Activated T-helper 9 cell treated with anti-CD3 and anti-CD28 coated beads, Interleukin-2, amount 50 U/mL, for 16 hours (primary cell): ENCODE data around the gene TXNL4A.

ENCODE experiments used
- DNase-seq: peaks from one replicate; pipeline ENCODE4 v3.0.0-alpha.2; 2020; ENCODE audit warnings: low read depth

The TXNL4A gene

DNA sequence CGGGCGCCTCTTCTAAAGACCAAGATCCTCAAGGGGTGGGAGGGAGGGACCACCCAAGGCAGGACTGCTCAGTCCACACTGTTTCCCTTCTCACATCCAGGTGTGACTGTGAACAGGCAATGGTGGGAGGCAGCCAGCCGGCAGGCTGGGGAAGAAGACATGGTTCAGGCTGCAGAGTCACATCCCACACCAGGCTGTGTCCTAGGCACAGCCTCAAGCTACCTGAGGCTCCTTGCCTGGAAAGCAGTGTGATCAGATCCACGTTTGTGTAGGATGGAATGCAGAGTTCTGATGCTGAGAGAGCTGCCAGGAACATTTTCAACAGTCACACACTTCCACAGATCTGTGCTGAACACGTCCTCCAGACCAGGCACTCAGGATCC lies 53.3 kb downstream of the TXNL4A start:
- no peak for DNase-seq

DNA sequence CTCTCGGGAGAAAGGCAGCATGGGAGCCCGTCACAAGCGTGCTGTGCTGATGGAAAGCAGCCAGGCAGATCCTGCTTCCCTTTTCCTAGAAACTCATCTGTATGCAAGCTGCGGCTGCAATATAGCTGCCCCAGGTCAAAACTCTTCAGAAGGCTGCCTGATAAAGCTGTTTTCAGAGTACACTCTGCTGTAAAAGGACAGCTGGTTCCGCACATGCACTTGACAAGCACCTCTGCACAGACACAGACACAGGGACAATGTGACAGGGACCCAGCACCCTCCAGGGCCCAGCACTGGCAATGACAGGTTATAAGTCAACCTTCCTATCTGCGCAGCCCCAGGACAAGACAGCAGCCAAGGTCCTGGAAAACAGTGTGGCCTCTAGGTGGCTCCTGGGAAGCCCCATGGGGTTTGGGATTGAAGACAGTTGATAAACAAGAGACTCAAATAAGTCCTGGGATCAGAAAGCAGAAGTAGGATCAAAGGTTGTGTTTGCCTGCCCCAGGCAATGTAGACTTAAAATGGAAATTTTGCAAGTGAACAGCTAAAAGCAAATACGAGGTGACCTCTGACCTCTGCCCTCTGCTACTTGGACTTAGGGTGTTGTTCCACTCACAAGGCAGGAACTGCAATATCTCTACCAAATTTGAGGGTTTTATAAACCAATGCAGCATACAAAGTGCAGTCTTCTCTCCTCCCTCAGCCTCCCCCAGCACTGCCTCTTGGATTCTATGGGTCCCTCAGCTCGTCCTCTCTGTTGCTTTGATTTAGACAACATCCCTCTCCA lies 53.9 kb downstream of the TXNL4A start:
- no peak for DNase-seq

DNA sequence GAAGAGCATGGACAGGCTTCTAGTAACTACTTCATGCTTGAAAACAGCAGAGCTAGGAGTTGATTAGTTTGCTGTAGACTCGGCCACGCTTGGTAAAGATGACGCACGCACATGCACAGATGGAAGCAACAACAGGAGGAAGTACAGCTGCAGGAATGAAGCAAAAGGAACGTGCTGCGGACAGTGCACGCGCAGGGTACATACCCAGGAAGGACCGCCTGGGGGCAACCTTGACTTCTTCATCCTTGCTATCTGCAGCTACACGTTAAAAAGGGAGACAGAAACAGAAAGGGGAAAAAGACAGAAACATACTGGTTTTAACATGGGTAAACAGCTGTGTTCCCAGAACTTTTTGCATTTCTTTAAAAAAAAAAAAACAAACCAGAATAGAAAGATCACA lies 54.6 kb downstream of the TXNL4A start:
- DNase-seq = no peak

DNA sequence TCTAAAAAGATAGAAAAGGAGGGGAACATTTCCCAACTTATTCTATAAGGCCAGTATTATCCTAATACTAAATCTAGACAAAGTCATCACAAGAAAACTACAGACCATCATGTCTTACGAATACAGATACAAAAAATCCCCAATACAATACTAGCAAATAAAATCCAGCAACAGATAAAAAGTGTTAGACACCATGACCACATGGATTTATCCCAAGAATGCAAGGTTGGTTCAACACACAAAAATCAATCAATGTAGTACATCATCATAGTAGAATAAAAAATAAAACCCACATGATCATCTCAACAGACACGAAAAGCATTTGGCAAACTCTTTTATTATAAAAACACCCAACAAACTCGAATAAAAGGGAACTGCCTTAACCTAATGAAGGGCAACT lies 55.5 kb downstream of the TXNL4A start:
- no peak for DNase-seq

DNA sequence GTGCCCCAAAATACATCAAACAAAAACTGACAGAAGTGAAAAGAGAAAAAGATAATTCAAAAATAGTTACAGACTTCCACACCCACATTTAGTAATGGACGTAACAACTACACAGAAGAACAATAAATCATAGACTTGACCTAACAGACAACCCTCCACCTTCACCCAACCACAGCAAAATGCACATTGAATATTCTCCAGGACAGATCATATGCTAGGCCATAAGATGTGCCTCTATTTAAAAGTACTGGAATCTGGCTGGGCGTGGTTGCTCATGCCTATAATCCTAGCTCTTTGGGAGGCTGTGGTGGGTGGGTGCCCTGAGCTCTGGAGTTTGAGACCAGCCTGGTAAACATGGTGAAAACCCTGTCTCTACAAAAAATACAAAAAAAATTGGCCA lies 56.9 kb downstream of the TXNL4A start:
- no peak for DNase-seq

DNA sequence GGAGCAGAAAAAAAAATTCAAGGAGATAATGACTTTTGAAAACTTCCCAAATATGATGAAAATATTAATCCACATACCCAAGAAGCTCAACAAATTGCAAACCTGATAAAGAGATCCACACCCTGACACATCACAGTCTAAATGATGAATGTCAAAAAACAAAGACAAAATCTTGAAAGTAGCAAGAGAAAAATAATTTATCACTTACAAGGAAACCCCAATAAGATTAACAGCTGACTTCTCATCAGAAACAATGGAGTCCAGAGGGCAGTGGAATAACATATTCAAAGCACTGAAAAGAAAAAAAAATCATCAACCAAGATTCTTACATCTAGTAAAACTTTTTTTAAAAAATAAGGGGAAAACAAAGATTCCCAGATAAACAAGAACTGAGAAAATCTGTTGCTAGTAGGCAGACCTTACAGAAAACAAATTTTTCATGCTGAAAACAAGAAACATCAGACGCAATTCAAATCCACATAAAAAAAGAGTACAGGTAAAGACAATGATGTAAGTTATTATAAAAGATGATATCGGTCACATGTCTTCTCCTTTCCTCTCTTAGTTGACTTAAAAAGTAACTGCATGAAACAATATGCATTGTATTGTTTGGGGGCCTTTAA lies 58.2 kb downstream of the TXNL4A start:
- no peak for DNase-seq

DNA sequence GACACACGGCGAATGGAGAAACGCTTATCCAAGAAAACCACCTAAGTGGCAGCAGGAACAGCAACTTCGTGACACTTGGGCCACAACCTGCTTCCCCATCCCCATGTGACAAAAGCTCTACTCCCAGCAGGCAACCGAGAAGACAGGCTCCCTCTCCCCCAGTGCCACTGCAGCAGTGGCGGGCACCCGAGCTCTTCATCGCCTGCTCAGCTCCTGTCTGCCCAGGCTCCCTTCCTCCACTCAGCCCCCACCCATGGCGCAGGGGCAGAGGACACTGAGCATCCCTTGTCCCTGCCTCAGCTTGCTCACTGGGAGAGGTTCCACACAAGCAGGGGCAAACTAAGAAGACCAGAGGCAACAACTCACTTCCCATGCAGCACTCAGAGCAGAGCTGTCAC lies 59.8 kb downstream of the TXNL4A start:
- no peak for DNase-seq

DNA sequence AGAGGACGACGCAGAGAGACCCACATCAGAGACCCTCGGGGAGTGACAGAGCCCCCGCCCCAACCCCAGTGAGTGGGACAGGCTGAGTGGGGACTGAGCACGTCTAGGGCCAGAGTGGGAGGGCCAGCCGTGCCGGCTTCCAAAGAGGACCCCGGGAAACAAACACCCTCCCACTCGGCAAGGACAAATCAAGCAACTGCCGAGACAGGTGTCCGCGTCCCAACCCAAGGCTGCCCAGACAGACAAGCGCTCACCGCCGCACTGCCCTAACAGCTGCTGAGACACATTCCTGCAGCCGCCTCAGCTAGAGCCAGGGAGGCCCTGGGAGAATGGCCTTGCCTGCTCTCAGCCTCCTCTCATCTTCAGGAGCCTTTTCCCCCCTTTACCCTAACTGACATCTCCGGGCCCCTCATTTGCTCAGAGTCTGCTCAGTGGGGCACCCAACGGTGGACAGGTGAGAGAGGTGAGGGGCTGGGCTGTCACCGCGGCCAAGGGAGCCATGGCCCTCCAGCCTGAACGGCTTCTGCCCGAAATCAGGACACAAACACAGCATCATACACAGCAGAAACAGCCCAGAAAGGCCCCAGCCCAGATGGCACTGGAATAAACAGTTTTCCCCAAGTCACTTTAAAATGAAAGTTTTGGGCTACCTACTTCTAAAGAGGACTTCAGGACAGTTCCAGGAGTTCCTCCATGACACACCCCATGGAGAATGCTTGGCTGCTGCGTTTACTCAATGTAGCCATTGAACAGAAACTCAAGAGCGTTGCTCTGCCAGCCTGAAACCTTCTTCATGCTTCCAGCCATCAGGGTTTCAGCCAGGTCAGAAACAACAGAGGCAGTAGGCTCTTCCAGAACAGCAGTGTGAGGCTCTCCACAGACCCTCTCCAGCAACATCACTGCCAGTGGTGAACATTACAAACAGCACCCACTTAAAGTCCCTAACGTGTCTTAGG lies 60.5 kb downstream of the TXNL4A start:
- no peak for DNase-seq

DNA sequence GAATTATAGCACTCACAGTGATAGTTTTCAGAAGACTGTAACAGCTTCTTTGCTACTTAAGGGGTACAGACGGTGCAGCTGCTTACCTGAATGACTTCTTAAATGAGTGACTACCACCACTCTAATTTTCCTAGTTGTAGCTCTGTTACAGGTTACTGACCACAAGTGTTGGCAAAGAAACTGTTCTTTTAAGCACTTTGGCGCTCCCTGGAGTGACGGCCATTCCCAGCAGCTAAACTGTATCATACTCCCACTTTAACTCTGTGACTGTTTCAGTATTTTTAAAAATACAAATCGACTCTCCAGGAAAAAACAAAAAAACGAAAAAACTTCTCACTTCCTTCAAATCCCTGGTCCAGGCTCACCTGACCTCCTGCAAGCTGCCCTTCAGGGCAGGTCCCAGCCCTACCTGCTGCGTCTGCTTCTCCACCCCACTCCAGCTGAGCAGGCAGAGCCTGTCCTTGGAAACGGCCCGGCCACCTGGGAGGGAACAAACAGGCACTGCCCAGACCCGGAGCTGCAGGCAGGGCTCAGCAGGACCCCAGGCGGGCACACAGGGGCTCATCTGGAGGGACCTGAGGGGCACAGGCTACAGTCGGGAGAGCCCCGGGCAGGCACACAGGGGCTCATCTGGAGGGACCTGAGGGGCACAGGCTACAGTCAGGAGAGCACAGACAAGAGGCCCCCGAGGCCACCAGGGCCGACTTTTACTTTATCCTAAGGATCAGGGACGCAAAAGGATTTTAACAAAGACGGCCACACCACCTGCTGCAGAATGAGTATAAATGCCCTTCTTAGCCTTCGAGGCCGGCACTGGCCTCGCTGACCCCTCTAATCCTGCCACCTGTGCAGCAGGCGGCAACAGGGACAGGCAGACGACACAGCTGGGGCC lies 61.4 kb downstream of the TXNL4A start:
- no peak for DNase-seq

DNA sequence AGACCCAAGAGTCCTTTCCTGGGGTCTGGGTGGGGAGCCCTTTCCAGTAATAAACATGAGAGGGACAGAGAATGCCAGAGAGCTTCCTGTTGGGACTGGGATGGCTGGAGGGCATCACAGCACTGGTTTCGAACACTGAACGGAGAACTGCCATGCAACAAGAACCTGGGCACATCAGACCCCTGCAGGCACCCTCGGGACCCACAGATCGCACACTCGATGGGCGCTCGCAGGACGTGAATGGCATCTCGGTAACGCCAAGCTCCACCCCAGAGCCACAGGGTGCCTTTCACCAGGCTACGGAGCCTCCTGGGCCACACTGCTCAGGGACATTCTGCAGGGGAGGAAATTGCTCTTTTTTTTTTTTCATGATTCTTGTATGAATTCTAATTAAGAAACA lies 62.1 kb downstream of the TXNL4A start:
- DNase-seq = no peak

DNA sequence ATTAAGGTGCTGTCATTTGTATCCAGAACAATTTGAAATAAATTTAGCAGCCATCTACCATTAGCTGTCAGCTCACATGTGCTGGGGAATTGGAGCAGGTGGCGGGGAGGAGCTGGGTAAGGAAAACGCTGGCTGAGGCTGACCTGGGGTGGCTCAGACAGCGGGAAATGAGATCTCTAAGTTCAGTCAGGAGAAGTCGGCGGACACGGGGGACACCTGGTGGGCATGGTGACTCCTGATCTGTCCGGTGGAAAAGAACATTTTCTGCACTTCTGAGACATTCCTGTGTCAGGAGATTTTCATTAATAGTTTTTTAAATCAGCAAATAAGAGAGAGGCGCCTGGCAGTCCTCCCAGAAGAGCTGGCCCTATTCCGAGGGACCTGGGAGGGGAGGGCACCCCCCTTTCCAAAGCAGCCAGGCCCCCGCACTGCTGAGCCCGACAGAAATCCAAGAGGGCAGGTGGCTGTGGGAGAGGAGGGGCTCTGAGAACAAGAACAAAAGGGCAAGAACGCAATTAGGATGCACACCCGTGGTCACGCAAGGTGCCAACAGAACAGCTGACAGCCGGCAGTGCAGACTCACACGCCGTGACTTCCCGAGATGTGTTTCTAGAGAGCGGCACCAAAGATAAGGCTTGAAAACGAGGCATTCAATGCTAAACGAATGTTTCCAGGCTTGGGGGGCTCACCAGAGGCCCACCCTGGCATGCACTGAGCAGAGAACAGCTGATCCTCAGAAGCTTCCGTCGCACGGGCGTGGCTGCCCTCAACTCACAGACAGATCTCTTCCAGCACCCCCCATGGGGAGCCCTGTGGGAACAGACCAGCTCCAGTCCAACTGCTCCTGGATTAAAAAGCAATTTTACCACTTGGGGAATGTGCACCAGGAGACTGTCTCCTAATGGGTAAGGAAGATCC lies 63.3 kb downstream of the TXNL4A start:
- DNase-seq = no peak

DNA sequence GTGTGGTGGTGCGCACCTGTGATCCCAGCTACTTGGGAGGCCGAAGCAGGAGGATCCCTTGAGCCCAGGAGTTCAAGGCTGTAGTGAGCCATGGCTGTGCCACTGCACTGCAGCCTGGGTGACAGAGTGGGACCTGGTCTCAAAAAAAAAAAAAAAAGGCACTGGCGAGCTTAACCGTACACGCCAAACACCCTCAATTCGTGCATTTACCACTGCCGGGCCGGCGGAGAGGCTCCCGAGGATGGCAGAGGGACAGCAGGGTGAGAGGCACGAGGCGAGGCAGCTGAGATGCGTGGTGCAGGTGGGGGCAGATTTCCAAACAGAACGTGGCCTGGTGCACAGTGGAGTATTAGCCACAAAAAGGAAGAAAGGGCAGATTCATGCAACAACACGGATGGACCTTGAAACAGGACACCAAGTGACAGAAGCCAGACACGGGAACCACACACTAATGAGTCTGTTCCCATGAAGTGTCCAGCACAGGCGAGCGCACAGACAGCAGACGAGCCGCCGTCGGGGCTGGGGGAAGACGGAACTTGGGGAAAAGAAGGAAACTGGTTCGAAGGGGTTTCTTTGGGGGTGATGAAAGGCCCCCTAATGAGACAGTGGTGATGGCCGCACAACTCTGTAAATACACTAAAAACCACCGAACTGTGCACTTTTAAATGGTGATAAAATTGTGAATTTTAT lies 64.3 kb downstream of the TXNL4A start:
- no peak for DNase-seq

DNA sequence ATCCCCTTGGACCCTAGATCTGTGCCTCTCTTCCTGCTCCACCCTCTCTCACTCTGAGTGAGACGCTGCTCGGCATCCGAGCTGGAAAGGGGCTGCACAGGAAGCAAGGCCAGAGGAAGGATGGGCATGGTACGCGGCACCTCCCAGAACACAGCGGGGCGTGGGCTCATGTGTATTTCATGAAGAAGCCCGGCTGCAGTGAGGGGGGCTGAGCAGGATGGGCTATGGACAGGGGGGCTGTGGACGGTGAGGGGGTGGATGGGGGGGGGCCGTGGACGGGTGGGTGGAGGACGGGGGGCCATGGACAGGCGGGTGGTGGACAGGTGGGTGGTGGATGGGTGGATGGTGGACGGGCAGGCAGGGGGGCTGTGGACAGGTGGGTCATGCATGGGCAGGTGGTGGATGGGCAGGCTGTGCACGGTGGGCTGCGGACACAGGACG lies 65.4 kb downstream of the TXNL4A start:
- DNase-seq = no peak

DNA sequence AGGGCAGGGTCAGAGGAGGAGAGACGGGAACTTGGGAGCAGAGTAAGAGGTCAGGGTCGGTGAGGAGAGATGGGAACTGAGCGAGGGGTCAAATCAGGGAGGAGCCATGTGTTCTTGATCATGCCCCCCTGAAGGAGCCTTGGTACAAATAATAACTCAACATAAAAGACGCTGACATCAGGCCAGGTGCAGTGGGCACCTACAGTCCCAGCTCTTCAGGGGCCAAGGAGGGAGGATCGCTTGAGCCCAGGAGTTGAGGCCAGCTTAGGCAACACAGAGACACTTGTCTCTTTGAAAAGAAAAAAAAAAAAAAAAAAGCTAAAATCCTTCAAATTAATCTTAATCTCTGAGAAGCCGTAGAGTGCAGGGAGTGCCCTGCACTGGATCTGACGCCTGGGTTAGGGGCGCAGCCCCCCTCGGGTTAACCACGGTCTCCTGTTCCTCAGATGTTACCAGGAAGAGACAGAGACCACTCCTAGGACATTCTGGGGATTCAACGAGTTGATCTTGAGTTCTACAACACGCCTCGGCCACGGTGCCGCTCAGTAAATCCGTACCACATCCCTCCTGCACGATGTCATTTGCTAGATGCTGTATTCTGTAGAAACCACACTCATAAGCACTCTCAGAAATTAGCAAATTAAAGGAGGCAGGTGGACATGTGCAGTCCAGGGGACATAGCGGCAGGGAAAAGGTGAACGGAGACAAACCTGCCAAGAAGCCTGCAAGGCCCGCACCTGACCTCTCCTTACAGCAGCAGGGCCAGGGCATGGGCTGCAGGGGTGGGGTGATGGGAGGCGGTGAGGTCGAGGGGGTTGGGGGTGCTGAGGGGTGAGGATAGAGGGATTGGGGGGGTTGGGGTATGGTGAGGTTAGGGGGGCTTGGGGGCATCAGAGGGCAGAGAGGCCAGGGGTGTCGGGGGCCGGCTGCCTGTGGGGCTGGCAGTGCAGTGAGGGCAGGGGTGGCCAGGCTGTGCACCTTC lies 66.1 kb downstream of the TXNL4A start:
- no peak for DNase-seq
